Neural crest cell (in vitro differentiated cells): ENCODE results near the gene MXRA8. TPM values are rescaled to one million over a fixed set of nuclear protein-coding genes. Genes with fewer than 3 reads are reported as not detected.

Experiments
- DNase-seq: peaks from one replicate; pipeline ENCODE4 v3.0.0; 2021; ENCODE audit warnings: low read depth, mixed read lengths, low spot score
- H3K27ac Mint-ChIP-seq: one replicate; pipeline ENCODE4 v1.8.0; 2021; ENCODE audit warnings: mild to moderate bottlenecking, mixed read lengths; ENCODE audit not compliant: unreplicated experiment
- H3K27me3 Mint-ChIP-seq: 2 replicates; pipeline ENCODE4 v1.8.0; 2021; ENCODE audit warnings: low read depth, mild to moderate bottlenecking, mixed read lengths
- H3K36me3 Mint-ChIP-seq: 2 replicates; pipeline ENCODE4 v1.8.0; 2021; ENCODE audit warnings: low read depth, mild to moderate bottlenecking, mixed read lengths
- H3K4me1 Mint-ChIP-seq: 2 replicates; pipeline ENCODE4 v1.8.0; 2021; ENCODE audit warnings: mixed read lengths
- H3K4me3 Mint-ChIP-seq: one replicate; pipeline ENCODE4 v1.8.0; 2021; ENCODE audit warnings: mild to moderate bottlenecking, mixed read lengths
- H3K9me3 Mint-ChIP-seq: 2 replicates; pipeline ENCODE4 v1.8.0; 2021; ENCODE audit warnings: mixed read lengths
- total RNA-seq: library from RNA; stranded (reverse); gene quantifications from 2 replicates; pipeline ENCODE4 v1.2.1, GENCODE V29; 2021
- TF ChIP-seq, protein P1 (sequence below): fragments of 200-600 bp; sonication (generic); conservative IDR thresholded peaks from 2 replicates; pipeline ENCODE4 v1.5.0; 2021; ENCODE audit warnings: antibody characterized with exemption, mild to moderate bottlenecking

The MXRA8 gene
- total RNA-seq, 1 donor from 2014 or later: 5.8 TPM

DNA sequence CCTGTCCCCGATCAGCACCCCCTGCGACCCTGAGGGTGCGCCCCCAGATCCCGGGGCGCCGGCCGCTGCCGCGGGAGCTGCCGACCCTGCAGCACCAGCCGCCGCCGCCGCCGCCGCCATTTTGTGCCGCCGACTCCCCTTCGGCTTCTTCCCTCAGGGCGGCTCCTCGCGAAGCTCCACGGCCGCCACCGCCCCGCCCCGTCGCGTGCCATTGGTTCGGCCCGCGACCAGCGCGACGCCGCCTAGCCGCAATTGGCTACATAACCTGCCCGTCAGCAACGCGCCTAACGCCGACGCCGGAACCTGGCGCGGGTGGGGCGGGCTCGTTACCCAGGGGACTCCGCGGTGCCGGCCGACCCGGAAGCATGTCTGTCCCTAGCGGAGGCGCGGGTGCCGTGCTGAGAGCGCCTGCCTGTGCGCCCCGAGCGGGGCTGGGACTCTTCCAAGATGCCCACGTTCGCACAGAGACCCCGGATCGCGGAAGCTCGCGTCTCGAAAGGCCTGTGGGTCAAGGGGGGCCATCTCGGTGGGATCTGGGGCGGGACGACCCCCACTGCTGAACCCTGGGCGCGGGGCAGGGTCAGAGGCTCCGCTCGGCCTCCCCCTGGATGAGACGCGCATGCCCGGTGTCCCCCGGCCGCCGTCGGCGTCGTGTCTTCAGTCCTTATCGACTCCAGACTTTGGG is 41.0 kb upstream of the MXRA8 start, which contains the start of gene CCNL2:
Gene CCNL2, minus strand, starts transcription at position 149 of the 685 bp plus-strand sequence. Its CDS starts 29 bp downstream, at position 120.
- Mint-ChIP-seq H3K27ac (peak within 1 kb of the TSS; percentile 89), H3K36me3 (peaks cover 24% of the 10 kb centered on the region), H3K4me1 (peaks cover 33% of the 10 kb centered on the region), H3K9me3 (no peaks in the 10 kb centered on the region), H3K4me3 (peak within 1 kb of the TSS; percentile 98), H3K27me3 (peaks cover 3% of the 10 kb centered on the region)
- peak; percentile 98 for DNase-seq
- TF ChIP-seq, protein P1, sequence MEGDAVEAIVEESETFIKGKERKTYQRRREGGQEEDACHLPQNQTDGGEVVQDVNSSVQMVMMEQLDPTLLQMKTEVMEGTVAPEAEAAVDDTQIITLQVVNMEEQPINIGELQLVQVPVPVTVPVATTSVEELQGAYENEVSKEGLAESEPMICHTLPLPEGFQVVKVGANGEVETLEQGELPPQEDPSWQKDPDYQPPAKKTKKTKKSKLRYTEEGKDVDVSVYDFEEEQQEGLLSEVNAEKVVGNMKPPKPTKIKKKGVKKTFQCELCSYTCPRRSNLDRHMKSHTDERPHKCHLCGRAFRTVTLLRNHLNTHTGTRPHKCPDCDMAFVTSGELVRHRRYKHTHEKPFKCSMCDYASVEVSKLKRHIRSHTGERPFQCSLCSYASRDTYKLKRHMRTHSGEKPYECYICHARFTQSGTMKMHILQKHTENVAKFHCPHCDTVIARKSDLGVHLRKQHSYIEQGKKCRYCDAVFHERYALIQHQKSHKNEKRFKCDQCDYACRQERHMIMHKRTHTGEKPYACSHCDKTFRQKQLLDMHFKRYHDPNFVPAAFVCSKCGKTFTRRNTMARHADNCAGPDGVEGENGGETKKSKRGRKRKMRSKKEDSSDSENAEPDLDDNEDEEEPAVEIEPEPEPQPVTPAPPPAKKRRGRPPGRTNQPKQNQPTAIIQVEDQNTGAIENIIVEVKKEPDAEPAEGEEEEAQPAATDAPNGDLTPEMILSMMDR: peak; percentile 67

DNA sequence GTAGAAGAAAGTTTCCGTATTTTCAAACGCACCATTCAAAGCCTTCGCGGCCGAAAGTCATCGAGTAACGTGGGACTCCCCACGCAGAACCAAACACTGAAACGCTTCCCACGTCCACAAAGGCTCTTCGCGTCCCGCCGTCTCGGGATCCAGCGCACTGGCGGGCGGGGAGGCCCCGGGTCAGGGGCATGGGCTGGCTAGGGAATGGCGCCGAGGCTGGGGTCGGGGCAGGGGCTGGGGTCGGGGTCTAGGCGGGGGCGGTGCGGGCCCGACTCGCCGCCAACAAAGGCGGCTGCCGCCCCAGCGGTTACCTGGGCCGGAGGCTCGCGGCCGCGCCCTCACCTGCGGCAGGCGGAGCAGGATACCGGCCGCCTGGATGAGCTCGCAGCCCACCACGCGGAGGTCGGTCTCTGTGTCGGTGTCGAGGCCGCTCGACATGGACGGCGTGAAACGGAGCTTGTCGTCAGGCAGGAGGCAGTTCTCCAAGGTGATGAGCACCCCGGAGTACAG is 40.4 kb upstream of the MXRA8 start:
- H3K9me3 Mint-ChIP-seq: no peaks in the 10 kb centered on the region
- H3K4me3 Mint-ChIP-seq: peak overlapping the region; percentile 98
- no peak overlapping the region for H3K27ac Mint-ChIP-seq
- DNase-seq: no peak
- H3K4me1 Mint-ChIP-seq: peaks cover 33% of the 10 kb centered on the region
- peaks cover 3% of the 10 kb centered on the region for H3K27me3 Mint-ChIP-seq
- TF ChIP-seq, protein P1: no peak
- H3K36me3 Mint-ChIP-seq: peaks cover 23% of the 10 kb centered on the region

DNA sequence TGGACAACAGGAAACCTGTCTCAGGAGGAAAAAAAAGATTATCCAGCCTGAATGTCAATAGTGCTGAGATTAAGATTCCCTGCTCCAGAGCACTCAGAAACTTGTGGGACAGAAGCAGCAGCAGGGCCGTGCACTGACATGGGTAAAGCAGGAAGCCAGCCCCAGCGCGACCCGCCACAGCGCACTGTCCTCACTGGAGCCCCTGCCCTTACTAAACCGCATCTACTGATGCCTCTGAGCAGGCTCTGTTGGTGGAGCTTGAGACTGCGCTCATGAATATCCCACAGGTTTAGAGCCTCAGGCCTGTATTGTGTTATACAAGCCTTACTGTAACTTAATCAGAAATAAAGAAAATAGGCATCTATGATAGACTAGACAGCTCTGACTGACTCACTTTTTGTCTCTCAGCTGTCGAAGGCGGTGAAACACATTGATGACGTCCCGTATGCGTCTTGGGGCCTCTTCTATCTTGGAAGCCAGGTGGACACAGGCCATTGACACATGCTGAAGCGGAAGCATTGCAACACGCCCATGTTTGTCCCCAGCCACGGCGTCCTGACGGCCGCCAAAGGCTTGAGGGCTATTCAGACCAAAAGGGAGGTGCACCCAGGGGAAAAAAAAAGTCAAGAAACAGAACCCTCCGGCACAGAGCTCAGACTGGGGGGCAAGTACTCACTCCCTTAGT is 39.6 kb upstream of the MXRA8 start:
- H3K36me3 Mint-ChIP-seq: peaks cover 23% of the 10 kb centered on the region
- peaks cover 3% of the 10 kb centered on the region for H3K27me3 Mint-ChIP-seq
- H3K27ac Mint-ChIP-seq: peak overlapping the region; percentile 89
- peak overlapping the region; percentile 98 for H3K4me3 Mint-ChIP-seq
- DNase-seq: no peak
- no peaks in the 10 kb centered on the region for H3K9me3 Mint-ChIP-seq
- TF ChIP-seq, protein P1: no peak
- H3K4me1 Mint-ChIP-seq: peaks cover 29% of the 10 kb centered on the region

DNA sequence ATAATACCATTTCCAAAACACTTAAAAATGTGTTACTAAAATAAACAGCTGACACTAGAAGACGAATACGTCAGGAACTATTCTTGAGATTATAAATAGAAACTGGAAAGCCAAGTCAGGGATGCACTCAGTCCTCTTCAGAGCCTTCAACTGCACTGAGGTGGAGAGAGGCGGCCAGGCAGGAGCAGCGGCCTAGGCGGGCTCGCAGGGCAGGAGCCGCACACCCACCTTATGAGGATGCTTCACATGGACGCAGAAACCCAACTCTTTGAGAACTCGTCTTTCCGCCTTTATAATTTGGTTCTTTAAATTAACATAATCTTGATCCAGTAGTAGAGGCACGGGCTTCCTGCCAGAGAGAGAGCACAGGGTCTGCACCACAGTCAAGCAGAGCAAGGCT is 36.8 kb upstream of the MXRA8 start:
- TF ChIP-seq, protein P1: no peak
- no peak for DNase-seq
- Mint-ChIP-seq H3K27ac (no peak overlapping the region), H3K36me3 (peaks cover 24% of the 10 kb centered on the region), H3K4me1 (peaks cover 17% of the 10 kb centered on the region), H3K4me3 (peak overlapping the region; percentile 82), H3K9me3 (no peaks in the 10 kb centered on the region), H3K27me3 (peaks cover 3% of the 10 kb centered on the region)

DNA sequence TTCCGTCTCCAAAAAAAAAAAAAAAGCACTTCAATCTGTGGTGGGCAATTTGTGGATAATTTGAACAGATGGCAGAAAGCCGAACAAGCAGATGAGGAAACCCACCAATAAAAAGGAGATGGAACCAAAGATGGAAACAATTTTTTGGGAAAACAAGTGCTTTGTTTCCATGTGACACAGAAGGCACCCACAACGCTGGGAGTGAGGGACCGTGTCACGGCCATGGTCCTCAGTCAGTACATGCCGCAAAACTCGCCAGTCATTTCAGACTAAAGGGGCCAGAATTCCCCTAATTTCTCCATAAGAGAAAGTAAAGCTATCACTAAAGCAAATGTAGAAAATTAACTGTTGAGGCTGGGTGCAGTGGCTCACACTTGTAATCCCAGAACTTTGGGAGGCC is 35.8 kb upstream of the MXRA8 start:
- Mint-ChIP-seq H3K27me3 (peaks cover 3% of the 10 kb centered on the region), H3K4me3 (peak overlapping the region; percentile 43), H3K4me1 (peaks cover 11% of the 10 kb centered on the region), H3K36me3 (peaks cover 28% of the 10 kb centered on the region), H3K27ac (no peak overlapping the region), H3K9me3 (no peaks in the 10 kb centered on the region)
- TF ChIP-seq, protein P1: no peak
- DNase-seq: no peak
